Activated T-helper 2 cell treated with anti-CD3 and anti-CD28 coated beads, Interferon-gamma antibody, Interleukin-2, Interleukin-4, amounts not matched to agents 10 μg/mL and 5 μg/mL and 100 μg/mL, durations not matched to agents 14 hours and 24 hours and 36 hours (primary cell): ENCODE results near the gene MRPL22. TPM values are rescaled to one million over a fixed set of nuclear protein-coding genes. Genes with fewer than 3 reads are reported as not detected.
"Not testable (repeated sequence)": the region's sequence is repeated elsewhere in the genome, so short reads cannot be mapped to it uniquely, and the experiment has no call there.

Source experiments
- DNase-seq: peaks from one replicate; pipeline ENCODE4 v3.0.0; 2021; ENCODE audit warnings: low spot score
- H3K27ac Mint-ChIP-seq: one replicate; pipeline ENCODE4 v1.8.0; 2021; ENCODE audit warnings: mixed read lengths
- H3K27me3 Mint-ChIP-seq: one replicate; pipeline ENCODE4 v1.8.0; 2021; ENCODE audit warnings: low read depth, mixed read lengths
- H3K36me3 Mint-ChIP-seq: one replicate; pipeline ENCODE4 v1.8.0; 2021; ENCODE audit warnings: low read depth, mixed read lengths
- H3K4me1 Mint-ChIP-seq: one replicate; pipeline ENCODE4 v1.8.0; 2021; ENCODE audit warnings: low read depth, mixed read lengths
- H3K4me3 Mint-ChIP-seq: one replicate; pipeline ENCODE4 v1.8.0; 2021; ENCODE audit warnings: low read depth, mild to moderate bottlenecking, moderate library complexity, mixed read lengths
- H3K9me3 Mint-ChIP-seq: one replicate; pipeline ENCODE4 v1.8.0; 2021; ENCODE audit warnings: mixed read lengths
- intact Hi-C: fragments of 100-400 bp; cut with micrococcal nuclease; formaldehyde crosslinking; loops from one replicate; pipeline ENCODE4 v1.15.1; 2023
- total RNA-seq: library from RNA; stranded (reverse); gene quantifications from 2 replicates; pipeline ENCODE4 v1.2.3, GENCODE V29; 2022

Gene MRPL22
- total RNA-seq, 1 donor from 2014 or later, result 79.2 TPM

- DNase-seq, result no peak
- Mint-ChIP-seq H3K4me3 (no peak overlapping the region), H3K9me3 (no peaks in the 10 kb centered on the region), H3K4me1 (no peaks in the 10 kb centered on the region), H3K27me3 (no peaks in the 10 kb centered on the region), H3K36me3 (peaks cover 44% of the 10 kb centered on the region), H3K27ac (no peak overlapping the region)
- intact Hi-C loops, result no loop called here
Observed at GRCh38 chr5:154917757-154918156, 23.1 kb upstream of the MRPL22 start.

- no peaks in the 10 kb centered on the region for H3K27me3 Mint-ChIP-seq
- intact Hi-C loops, result no loop called here
- no peak for DNase-seq
- H3K36me3 Mint-ChIP-seq, result peaks cover 62% of the 10 kb centered on the region
- H3K27ac Mint-ChIP-seq, result no peak overlapping the region
- no peaks in the 10 kb centered on the region for H3K9me3 Mint-ChIP-seq
- no peaks in the 10 kb centered on the region for H3K4me1 Mint-ChIP-seq
- H3K4me3 Mint-ChIP-seq, result no peak overlapping the region
Observed at GRCh38 chr5:154923441-154924430, 17.1 kb upstream of the MRPL22 start.

GRCh38 chr5:154933537-154933936, 7.3 kb upstream of the MRPL22 start:
- Mint-ChIP-seq H3K27ac (no peak overlapping the region), H3K4me3 (no peak overlapping the region), H3K27me3 (no peaks in the 10 kb centered on the region), H3K4me1 (peaks cover 19% of the 10 kb centered on the region), H3K9me3 (no peaks in the 10 kb centered on the region), H3K36me3 (peaks cover 44% of the 10 kb centered on the region)
- no peak for DNase-seq
- intact Hi-C loops, result no loop called here

GRCh38 chr5:154934881-154935280, 6.0 kb upstream of the MRPL22 start:
- H3K36me3 Mint-ChIP-seq, result peaks cover 43% of the 10 kb centered on the region
- no peak overlapping the region for H3K27ac Mint-ChIP-seq
- no peak overlapping the region for H3K4me3 Mint-ChIP-seq
- no peaks in the 10 kb centered on the region for H3K27me3 Mint-ChIP-seq
- intact Hi-C loops, result no loop called here
- peaks cover 24% of the 10 kb centered on the region for H3K4me1 Mint-ChIP-seq
- no peak for DNase-seq
- no peaks in the 10 kb centered on the region for H3K9me3 Mint-ChIP-seq

- Mint-ChIP-seq H3K4me1 (peaks cover 36% of the 10 kb centered on the region), H3K36me3 (peaks cover 26% of the 10 kb centered on the region), H3K9me3 (no peaks in the 10 kb centered on the region), H3K27ac (peak overlapping the region; percentile 79), H3K4me3 (peak overlapping the region; percentile 89), H3K27me3 (no peaks in the 10 kb centered on the region)
- no peak for DNase-seq
- intact Hi-C loops, result no loop called here
Observed at GRCh38 chr5:154937186-154937717, 3.6 kb upstream of the MRPL22 start.

GRCh38 chr5:154937718-154938466, 3.0 kb upstream of the MRPL22 start, which contains the start of gene GEMIN5:
GEMIN5 (minus strand) TSS chr5:154938211; CDS start chr5:154938133, 78 bp downstream.
- intact Hi-C loops, result loop anchor here (1.0 kb wide), 1 partner anchor 80 kb away; the partner anchor contains the start of gene CNOT8
- Mint-ChIP-seq H3K9me3 (no peaks in the 10 kb centered on the region), H3K4me1 (peaks cover 42% of the 10 kb centered on the region), H3K27me3 (no peaks in the 10 kb centered on the region), H3K4me3 (peak within 1 kb of the TSS; percentile 89), H3K27ac (peak within 1 kb of the TSS; percentile 79), H3K36me3 (peaks cover 27% of the 10 kb centered on the region)
- peak; percentile 80 for DNase-seq

- H3K9me3 Mint-ChIP-seq, intact Hi-C loops, H3K27me3 Mint-ChIP-seq, DNase-seq: not testable (repeated sequence)
- Mint-ChIP-seq H3K36me3 (peaks cover 22% of the 10 kb centered on the region), H3K4me1 (peaks cover 43% of the 10 kb centered on the region), H3K4me3 (peak overlapping the region; percentile 11), H3K27ac (peak overlapping the region; percentile 27)
Observed at GRCh38 chr5:154939387-154939786, 1.5 kb upstream of the MRPL22 start.

- Mint-ChIP-seq H3K36me3 (peaks cover 13% of the 10 kb centered on the region), H3K4me1 (peaks cover 33% of the 10 kb centered on the region), H3K4me3 (peak overlapping the region; percentile 98), H3K27me3 (no peaks in the 10 kb centered on the region), H3K27ac (peak overlapping the region; percentile 95), H3K9me3 (no peaks in the 10 kb centered on the region)
- intact Hi-C loops, result loop anchor here (10.0 kb wide), 1 partner anchor 496 kb away; the partner anchor contains the start of gene SAP30L
- no peak for DNase-seq
Observed at GRCh38 chr5:154940375-154940771, 500 bp upstream of the MRPL22 start.

- no peak for DNase-seq
Observed at GRCh38 chr5:154943527-154943926, 2.7 kb downstream of the MRPL22 start.

GRCh38 chr5:154944716-154945115, 3.8 kb downstream of the MRPL22 start:
- intact Hi-C loops, result loop anchor here (10.0 kb wide), 1 partner anchor 500 kb away; the partner anchor contains the start of gene SAP30L
- H3K27ac Mint-ChIP-seq, result no peak overlapping the region
- no peak for DNase-seq
- no peak overlapping the region for H3K4me3 Mint-ChIP-seq
- H3K9me3 Mint-ChIP-seq, result no peaks in the 10 kb centered on the region
- H3K4me1 Mint-ChIP-seq, result peaks cover 38% of the 10 kb centered on the region
- H3K36me3 Mint-ChIP-seq, result peaks cover 22% of the 10 kb centered on the region
- no peaks in the 10 kb centered on the region for H3K27me3 Mint-ChIP-seq

More at GRCh38 chr5:154943527-154943926, 2.7 kb downstream of the MRPL22 start:
- H3K36me3 Mint-ChIP-seq, result peaks cover 18% of the 10 kb centered on the region
- no peaks in the 10 kb centered on the region for H3K9me3 Mint-ChIP-seq
- H3K4me3 Mint-ChIP-seq, result no peak overlapping the region
- H3K4me1 Mint-ChIP-seq, result peaks cover 31% of the 10 kb centered on the region
- no peak overlapping the region for H3K27ac Mint-ChIP-seq
- intact Hi-C loops, result loop anchor here (10.0 kb wide), 1 partner anchor 499 kb away; the partner anchor contains the start of gene SAP30L
- H3K27me3 Mint-ChIP-seq, result no peaks in the 10 kb centered on the region

GRCh38 chr5:154945695-154946301, 4.9 kb downstream of the MRPL22 start:
- Mint-ChIP-seq H3K27ac (no peak overlapping the region), H3K4me1 (peaks cover 35% of the 10 kb centered on the region), H3K9me3 (no peaks in the 10 kb centered on the region), H3K27me3 (no peaks in the 10 kb centered on the region), H3K36me3 (peaks cover 25% of the 10 kb centered on the region), H3K4me3 (no peak overlapping the region)
- no peak for DNase-seq
- intact Hi-C loops, result loop anchor here (10.0 kb wide), 1 partner anchor 501 kb away; the partner anchor contains the start of gene SAP30L

- Mint-ChIP-seq H3K27ac (no peak overlapping the region), H3K9me3 (no peaks in the 10 kb centered on the region), H3K4me3 (no peak overlapping the region), H3K36me3 (peaks cover 26% of the 10 kb centered on the region), H3K27me3 (no peaks in the 10 kb centered on the region), H3K4me1 (peaks cover 25% of the 10 kb centered on the region)
- no peak for DNase-seq
- intact Hi-C loops, result loop anchor here (10.0 kb wide), 1 partner anchor 503 kb away; the partner anchor contains the start of gene SAP30L
Observed at GRCh38 chr5:154947778-154948177, 6.9 kb downstream of the MRPL22 start.
